Lower leg skin (tissue), 3 donors: ENCODE measurements around the gene BCL2L1.
"Not testable (repeated sequence)": the region's sequence is repeated elsewhere in the genome, so short reads cannot be mapped to it uniquely, and the experiment has no call there.

Source experiments
- CTCF ChIP-seq, 3 donors: fragments of 450-650 bp; IDR thresholded peaks; one replicate each; pipeline ENCODE4 v1.5.1; 2016; ENCODE audit warnings: antibody characterized with exemption in 3 of 3, mild to moderate bottlenecking in 3 of 3, moderate library complexity in 2 of 3
- POLR2A ChIP-seq, 2 donors: fragments of 450-650 bp; IDR thresholded peaks; one replicate each; pipeline ENCODE4 v1.6.1; 2016 to 2017; ENCODE audit warnings: antibody characterized with exemption in 2 of 2, mild to moderate bottlenecking in 1 of 2, moderate library complexity in 1 of 2

- TF ChIP-seq POLR2A, CTCF (IDR thresholded peaks at IDR 0.05): not testable (repeated sequence)
Observed at GRCh38 chr20:31626534-31626933, 96.1 kb downstream of the BCL2L1 start.
